ENCODE results near the gene LRFN4. TPM values are rescaled to one million over a fixed set of nuclear protein-coding genes. Genes with fewer than 3 reads are reported as not detected.

The LRFN4 gene
- total and polyA plus RNA-seq, 2 of the 13 experiments (the other 11 are each of a cell fraction or from before 2014, with no cell fraction given): 1.3 to 6.8 TPM

DNA sequence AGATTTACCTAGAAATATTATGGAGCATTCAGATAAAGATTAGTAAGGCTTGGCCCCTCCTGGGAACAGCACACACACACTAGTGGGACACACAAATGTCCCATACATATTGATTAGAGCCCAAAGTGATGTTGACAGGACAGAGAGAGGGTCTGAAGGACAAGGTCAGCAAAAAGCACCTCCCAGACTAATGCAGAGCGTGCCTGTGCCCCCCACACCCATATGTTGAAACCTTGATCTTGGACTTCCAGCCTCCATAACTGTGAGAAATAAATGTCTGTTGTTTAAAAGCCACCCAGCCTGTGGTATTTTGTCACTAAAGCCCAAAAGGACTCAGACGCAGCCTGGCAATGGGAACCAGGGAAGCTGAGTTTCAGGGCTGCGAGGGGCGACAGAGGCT, 27.6 kb downstream of the LRFN4 start (continued):
- TF ChIP-seq ZNF280B (CRISPR knock-in tag; IDR thresholded peaks at IDR 0.05; ENCODE audit: borderline replicate concordance) (no peak), HNRNPL (IDR thresholded peaks at IDR 0.05; ENCODE audit: low read depth, low read length) (no peak), ZBTB3 (CRISPR knock-in tag; IDR thresholded peaks at IDR 0.05; ENCODE audit: borderline replicate concordance, low read depth) (no peak), ZNF646 (CRISPR knock-in tag; IDR thresholded peaks at IDR 0.05) (no peak), ZNF766 (CRISPR knock-in tag; IDR thresholded peaks at IDR 0.05; ENCODE audit: borderline replicate concordance) (no peak), NCOA5 (CRISPR knock-in tag; IDR thresholded peaks at IDR 0.05) (no peak), ONECUT2 (CRISPR knock-in tag; IDR thresholded peaks at IDR 0.05) (peak; percentile 89), HOXA3 (CRISPR knock-in tag; IDR thresholded peaks at IDR 0.05) (peak; percentile 49; the same call in 1 of the 2 replicates), MYC (CRISPR knock-in tag; IDR thresholded peaks at IDR 0.05; ENCODE audit: borderline replicate concordance) (no peak), CSRNP2 (CRISPR knock-in tag; conservative IDR thresholded peaks at IDR 0.05; ENCODE audit: low read depth) (no peak), SALL1 (CRISPR knock-in tag; IDR thresholded peaks at IDR 0.05) (peak; percentile 80), ZNF329 (CRISPR knock-in tag; IDR thresholded peaks at IDR 0.05; ENCODE audit: low read depth) (no peak), CREM (IDR thresholded peaks at IDR 0.05) (0 out of 2 replicates have a peak, but pooled peaks have one; percentile 40), CREM (CRISPR knock-in tag; IDR thresholded peaks at IDR 0.05) (no peak)
- TF ChIP-seq, protein P1, sequence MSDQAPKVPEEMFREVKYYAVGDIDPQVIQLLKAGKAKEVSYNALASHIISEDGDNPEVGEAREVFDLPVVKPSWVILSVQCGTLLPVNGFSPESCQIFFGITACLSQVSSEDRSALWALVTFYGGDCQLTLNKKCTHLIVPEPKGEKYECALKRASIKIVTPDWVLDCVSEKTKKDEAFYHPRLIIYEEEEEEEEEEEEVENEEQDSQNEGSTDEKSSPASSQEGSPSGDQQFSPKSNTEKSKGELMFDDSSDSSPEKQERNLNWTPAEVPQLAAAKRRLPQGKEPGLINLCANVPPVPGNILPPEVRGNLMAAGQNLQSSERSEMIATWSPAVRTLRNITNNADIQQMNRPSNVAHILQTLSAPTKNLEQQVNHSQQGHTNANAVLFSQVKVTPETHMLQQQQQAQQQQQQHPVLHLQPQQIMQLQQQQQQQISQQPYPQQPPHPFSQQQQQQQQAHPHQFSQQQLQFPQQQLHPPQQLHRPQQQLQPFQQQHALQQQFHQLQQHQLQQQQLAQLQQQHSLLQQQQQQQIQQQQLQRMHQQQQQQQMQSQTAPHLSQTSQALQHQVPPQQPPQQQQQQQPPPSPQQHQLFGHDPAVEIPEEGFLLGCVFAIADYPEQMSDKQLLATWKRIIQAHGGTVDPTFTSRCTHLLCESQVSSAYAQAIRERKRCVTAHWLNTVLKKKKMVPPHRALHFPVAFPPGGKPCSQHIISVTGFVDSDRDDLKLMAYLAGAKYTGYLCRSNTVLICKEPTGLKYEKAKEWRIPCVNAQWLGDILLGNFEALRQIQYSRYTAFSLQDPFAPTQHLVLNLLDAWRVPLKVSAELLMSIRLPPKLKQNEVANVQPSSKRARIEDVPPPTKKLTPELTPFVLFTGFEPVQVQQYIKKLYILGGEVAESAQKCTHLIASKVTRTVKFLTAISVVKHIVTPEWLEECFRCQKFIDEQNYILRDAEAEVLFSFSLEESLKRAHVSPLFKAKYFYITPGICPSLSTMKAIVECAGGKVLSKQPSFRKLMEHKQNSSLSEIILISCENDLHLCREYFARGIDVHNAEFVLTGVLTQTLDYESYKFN (CRISPR knock-in tag; conservative IDR thresholded peaks at IDR 0.05): peak; percentile 72
- TF ChIP-seq, protein P2, sequence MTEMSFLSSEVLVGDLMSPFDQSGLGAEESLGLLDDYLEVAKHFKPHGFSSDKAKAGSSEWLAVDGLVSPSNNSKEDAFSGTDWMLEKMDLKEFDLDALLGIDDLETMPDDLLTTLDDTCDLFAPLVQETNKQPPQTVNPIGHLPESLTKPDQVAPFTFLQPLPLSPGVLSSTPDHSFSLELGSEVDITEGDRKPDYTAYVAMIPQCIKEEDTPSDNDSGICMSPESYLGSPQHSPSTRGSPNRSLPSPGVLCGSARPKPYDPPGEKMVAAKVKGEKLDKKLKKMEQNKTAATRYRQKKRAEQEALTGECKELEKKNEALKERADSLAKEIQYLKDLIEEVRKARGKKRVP (CRISPR knock-in tag; IDR thresholded peaks at IDR 0.05): no peak
